Epithelial cell of proximal tubule (primary cell): Measurements from ENCODE around the gene PXK. TPM values are rescaled to one million over a fixed set of nuclear protein-coding genes. Genes with fewer than 3 reads are reported as not detected.

ENCODE experiments used
- DNase-seq: peaks from one replicate; pipeline ENCODE4 v3.0.0-alpha.2; 2011; ENCODE audit warnings: low read depth
- H3K4me3 ChIP-seq: 2 replicates; pipeline ENCODE4 v1.5.1; 2011; ENCODE audit warnings: low read depth, mild to moderate bottlenecking, low read length
- CTCF ChIP-seq: conservative IDR thresholded peaks from 2 replicates; pipeline ENCODE4 v1.5.1; 2012; ENCODE audit warnings: low read depth, mild to moderate bottlenecking, low read length
- total RNA-seq: library from RNA; depleted of rRNA; stranded (reverse); fragments of >200 nt; gene quantifications from 2 replicates; pipeline ENCODE4 v1.2.3, GENCODE V29; 2015

PXK gene
- total RNA-seq, 1 donor from 2014 or later: 10.1 TPM

GRCh38 chr3:58425782-58426181 lies 93.1 kb downstream of the PXK start:
- no peak overlapping the region for H3K4me3 ChIP-seq
- no peak for DNase-seq
- TF ChIP-seq CTCF: no peak

- no peak for DNase-seq
- no peak overlapping the region for H3K4me3 ChIP-seq
- TF ChIP-seq CTCF: no peak
Observed at GRCh38 chr3:58427661-58428361, 95.1 kb downstream of the PXK start.

- DNase-seq: no peak
- TF ChIP-seq CTCF: no peak
- H3K4me3 ChIP-seq: no peak overlapping the region
Observed at GRCh38 chr3:58429657-58430056, 97.0 kb downstream of the PXK start.

- no peak for TF ChIP-seq CTCF
- peak overlapping the region; percentile 88 for H3K4me3 ChIP-seq
- no peak for DNase-seq
Observed at GRCh38 chr3:58432905-58433304, 100.2 kb downstream of the PXK start.

GRCh38 chr3:58433400-58434167 lies 100.9 kb downstream of the PXK start, which contains the start of gene PDHB:
TSS of gene PDHB (minus strand) at chr3:58433832. CDS start at chr3:58433809, 23 bp downstream.
- H3K4me3 ChIP-seq: peak within 1 kb of the TSS; percentile 88
- no peak for DNase-seq
- no peak for TF ChIP-seq CTCF

GRCh38 chr3:58434168-58434504 lies 101.4 kb downstream of the PXK start:
- peak overlapping the region; percentile 88 for H3K4me3 ChIP-seq
- no peak for DNase-seq
- TF ChIP-seq CTCF: no peak
